HepG2 (cell line): ENCODE data around the gene SDF2. TPM values are rescaled to one million over a fixed set of nuclear protein-coding genes. Genes with fewer than 3 reads are reported as not detected.

Experiments
- AGO2 ChIP-seq: fragments of 200-400 bp; formaldehyde crosslinking; optimal IDR thresholded peaks from 2 replicates; pipeline ENCODE3; 2017; ENCODE audit warnings: mild to moderate bottlenecking, low read depth, low read length, moderate library complexity
- CENPX ChIP-seq: sonication (generic); formaldehyde crosslinking; IDR thresholded peaks from 2 replicates; pipeline ENCODE4 v1.9.0; 2021; ENCODE audit warnings: mild to moderate bottlenecking, missing genetic modification reagents, moderate library complexity
- ELF4 ChIP-seq: sonication (generic); formaldehyde crosslinking; IDR thresholded peaks from 2 replicates; pipeline ENCODE4 v1.5.0; 2020; ENCODE audit warnings: missing genetic modification reagents, mild to moderate bottlenecking, moderate library complexity, borderline replicate concordance
- KAT7 ChIP-seq: IDR thresholded peaks from 2 replicates; pipeline ENCODE4 v1.6.1; 2018; ENCODE audit warnings: borderline replicate concordance, missing compliant biosample characterization
- MBD4 ChIP-seq: IDR thresholded peaks from 2 replicates; pipeline ENCODE4 v1.6.1; 2012; ENCODE audit warnings: low read length, inconsistent platforms, borderline replicate concordance
- MED8 ChIP-seq: sonication (generic); formaldehyde crosslinking; IDR thresholded peaks from 2 replicates; pipeline ENCODE4 v1.8.1; 2023; ENCODE audit warnings: mild to moderate bottlenecking, missing genetic modification reagents; ENCODE audit not compliant: insufficient replicate concordance
- NFYC ChIP-seq: IDR thresholded peaks from 2 replicates; pipeline ENCODE4 v1.6.1; 2016; ENCODE audit warnings: missing genetic modification reagents, missing compliant biosample characterization
- NR3C1 ChIP-seq: sonication (generic); formaldehyde crosslinking; IDR thresholded peaks from 2 replicates; pipeline ENCODE4 v1.4.0; 2020; ENCODE audit warnings: missing genetic modification reagents
- PAWR ChIP-seq: sonication (generic); formaldehyde crosslinking; IDR thresholded peaks from 2 replicates; pipeline ENCODE4 v1.4.0; 2020; ENCODE audit warnings: missing genetic modification reagents, mild to moderate bottlenecking, borderline replicate concordance
- PAX8 ChIP-seq: sonication (generic); formaldehyde crosslinking; IDR thresholded peaks from 2 replicates; pipeline ENCODE4 v1.8.0; 2022; ENCODE audit warnings: mild to moderate bottlenecking, missing genetic modification reagents, borderline replicate concordance
- POLR2AphosphoS2 ChIP-seq: IDR thresholded peaks from 2 replicates; pipeline ENCODE4 v1.6.1; 2011; ENCODE audit warnings: low read depth, low read length, improper control_type of control experiment
- SOX5 ChIP-seq: IDR thresholded peaks from 2 replicates; pipeline ENCODE4 v1.6.1; 2016; ENCODE audit warnings: borderline replicate concordance
- TGIF2 ChIP-seq: IDR thresholded peaks from 2 replicates; pipeline ENCODE4 v1.6.1; 2016; ENCODE audit warnings: control low read depth, missing compliant biosample characterization
- ZNF326 ChIP-seq: sonication (generic); formaldehyde crosslinking; IDR thresholded peaks from 2 replicates; pipeline ENCODE4 v1.4.0; 2020; ENCODE audit warnings: missing genetic modification reagents, borderline replicate concordance
- ZNF563 ChIP-seq: sonication (generic); formaldehyde crosslinking; IDR thresholded peaks from 2 replicates; pipeline ENCODE4 v1.8.0; 2022; ENCODE audit warnings: mild to moderate bottlenecking, moderate library complexity, missing genetic modification reagents
- ZNF639 ChIP-seq: conservative IDR thresholded peaks from 2 replicates; pipeline ENCODE4 v1.6.1; 2018; ENCODE audit warnings: missing genetic modification reagents
- ZNF724P ChIP-seq: sonication (generic); formaldehyde crosslinking; IDR thresholded peaks from 2 replicates; pipeline ENCODE4 v1.8.0; 2022; ENCODE audit warnings: missing genetic modification reagents, borderline replicate concordance
- ZNF784 ChIP-seq: sonication (generic); formaldehyde crosslinking; IDR thresholded peaks from 2 replicates; pipeline ENCODE4 v1.5.1; 2020; ENCODE audit warnings: missing genetic modification reagents, mild to moderate bottlenecking, borderline replicate concordance
- ZNF878 ChIP-seq: sonication (generic); formaldehyde crosslinking; IDR thresholded peaks from 2 replicates; pipeline ENCODE4 v1.8.1; 2023; ENCODE audit warnings: mild to moderate bottlenecking, missing genetic modification reagents, moderate library complexity
- ZUFSP ChIP-seq: sonication (generic); formaldehyde crosslinking; IDR thresholded peaks from 2 replicates; pipeline ENCODE4 v1.9.0; 2021; ENCODE audit warnings: missing genetic modification reagents, mild to moderate bottlenecking, borderline replicate concordance
- polyA plus RNA-seq, 8 experiments: library from polyadenylated mRNA; depleted of rRNA in 3 of 8; stranded (reverse) in 7 of 8; unstranded in 1 of 8; fragments of >200 nt; fragmentation: Illumina TruSeq in 4 of 8; extraction: Trizol in 4 of 8; gene quantifications; 2 replicates each; pipeline versions ENCODE4 v1.2.1 to v1.2.3, GENCODE V29; 2011 to 2016; ENCODE audit warnings: low read depth in 4 of 8, missing spikeins in 1 of 8, mixed read lengths in 1 of 8; ENCODE audit not compliant: insufficient read depth in 1 of 8
- total RNA-seq, 5 experiments: library from RNA; depleted of rRNA; stranded (reverse); fragments of >200 nt; fragmentation: Illumina TruSeq; extraction: Trizol; gene quantifications; 2 replicates each; pipeline ENCODE4 v1.2.3, GENCODE V29; 2016; ENCODE audit warnings: low read depth in 1 of 5
- TF ChIP-seq, protein P1 (sequence below): IDR thresholded peaks from 2 replicates; pipeline ENCODE4 v1.6.1; 2016; ENCODE audit warnings: missing genetic modification reagents, missing compliant biosample characterization
- TF ChIP-seq, protein P2 (sequence below): sonication (generic); formaldehyde crosslinking; IDR thresholded peaks from 2 replicates; pipeline ENCODE4 v1.8.1; 2023; ENCODE audit warnings: mild to moderate bottlenecking, moderate library complexity, missing genetic modification reagents
- TF ChIP-seq, protein P3 (sequence below): sonication (generic); formaldehyde crosslinking; IDR thresholded peaks from 2 replicates; pipeline ENCODE4 v1.8.0; 2022; ENCODE audit warnings: missing genetic modification reagents, low read depth, mild to moderate bottlenecking, borderline replicate concordance

SDF2 gene
- total and polyA plus RNA-seq, 2 of the 13 experiments (the other 11 are each of a cell fraction or from before 2014, with no cell fraction given) = 58.2 to 58.4 TPM

GRCh38 chr17:28661635-28662526 is at the start of gene SDF2, which contains the start of gene SUPT6H (continued):
- no peak for TF ChIP-seq MBD4
- no peak for TF ChIP-seq MED8 (CRISPR knock-in tag)
- TF ChIP-seq ZNF724P (CRISPR knock-in tag) = peak; percentile 28; the same call in 1 of the 2 replicates
- TF ChIP-seq, protein P1, sequence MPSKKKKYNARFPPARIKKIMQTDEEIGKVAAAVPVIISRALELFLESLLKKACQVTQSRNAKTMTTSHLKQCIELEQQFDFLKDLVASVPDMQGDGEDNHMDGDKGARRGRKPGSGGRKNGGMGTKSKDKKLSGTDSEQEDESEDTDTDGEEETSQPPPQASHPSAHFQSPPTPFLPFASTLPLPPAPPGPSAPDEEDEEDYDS (CRISPR knock-in tag) = peak; percentile 52; the same call in 1 of the 2 replicates
- TF ChIP-seq ZNF326 (CRISPR knock-in tag) = no peak
- no peak for TF ChIP-seq NR3C1 (CRISPR knock-in tag)
- peak; percentile 85 for TF ChIP-seq TGIF2 (CRISPR knock-in tag)
- no peak for TF ChIP-seq PAX8 (CRISPR knock-in tag)
- peak; percentile 49; the same call in 1 of the 2 replicates for TF ChIP-seq ZNF639
- TF ChIP-seq KAT7 = 0 out of 2 replicates have a peak, but pooled peaks have one; percentile 11
- peak; percentile 64 for TF ChIP-seq AGO2
- TF ChIP-seq CENPX (CRISPR knock-in tag) = no peak
- no peak for TF ChIP-seq PAWR (CRISPR knock-in tag)
- no peak for TF ChIP-seq POLR2AphosphoS2
- no peak for TF ChIP-seq ZUFSP (CRISPR knock-in tag)
- no peak for TF ChIP-seq ZNF784
- peak; percentile 82 for TF ChIP-seq ELF4 (CRISPR knock-in tag)
- 0 out of 2 replicates have a peak, but pooled peaks have one; percentile 70 for TF ChIP-seq ZNF878 (CRISPR knock-in tag)
- TF ChIP-seq, protein P2, sequence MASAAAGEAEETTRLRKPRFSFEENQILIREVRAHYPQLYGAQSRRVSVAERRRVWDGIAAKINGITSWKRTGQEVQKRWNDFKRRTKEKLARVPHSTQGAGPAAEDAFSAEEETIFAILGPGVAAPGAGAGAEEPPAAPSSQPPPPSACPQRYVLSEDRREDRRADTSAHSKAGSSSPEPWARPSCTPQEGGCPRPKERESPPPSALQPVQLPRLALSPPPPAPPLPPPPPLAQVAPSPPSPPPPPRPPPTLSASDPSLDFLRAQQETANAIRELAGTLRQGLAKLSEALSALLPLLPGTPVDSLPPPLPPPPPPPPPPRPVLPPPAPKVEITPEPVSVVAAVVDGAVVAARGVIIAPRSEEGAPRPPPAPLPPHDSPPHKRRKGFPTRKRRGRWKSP (CRISPR knock-in tag) = peak; percentile 55; the same call in 1 of the 2 replicates
- TF ChIP-seq, protein P3, sequence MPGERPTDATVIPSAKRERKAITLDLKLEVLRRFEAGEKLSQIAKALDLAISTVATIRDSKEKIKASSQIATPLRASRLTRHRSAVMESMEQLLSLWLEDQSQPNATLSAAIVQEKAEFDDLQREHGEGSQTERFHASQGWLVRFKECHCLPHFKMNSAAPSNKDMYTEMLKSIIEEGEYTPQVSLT = no peak
- no peak for TF ChIP-seq ZNF563
- 0 out of 2 replicates have a peak, but pooled peaks have one; percentile 10 for TF ChIP-seq SOX5
- 0 out of 2 replicates have a peak, but pooled peaks have one; percentile 14 for TF ChIP-seq NFYC (CRISPR knock-in tag)
